H1 (cell line): ENCODE data around the gene LRBA. TPM values are rescaled to one million over a fixed set of nuclear protein-coding genes. Genes with fewer than 3 reads are reported as not detected.

Experiments used
- CTCF ChIA-PET: fragments of 300-600 bp; sonication (Branson Sonifier 250); formaldehyde crosslinking; loops from one replicate; lab custom pipeline; 2021; ENCODE audit not compliant: partially characterized antibody; lab: Charles Lee
- POLR2A ChIA-PET: fragments of 300-600 bp; sonication (Branson Sonifier 250); formaldehyde crosslinking; loops from one replicate; lab custom pipeline; 2021; ENCODE audit warnings: inconsistent platforms; ENCODE audit not compliant: partially characterized antibody; lab: Charles Lee
- DNase-seq, 2 experiments: peaks; one replicate each; pipeline versions ENCODE4 v3.0.0 to v3.0.0-alpha.2; 2010 to 2022; ENCODE audit warnings: low spot score in 2 of 2, low read depth in 1 of 2, mixed read lengths in 1 of 2
- FAIRE-seq: peaks from 2 replicates; lab custom pipeline; 2011; peaks lifted over from hg19 to GRCh38; lab: Jason Lieb, UNC
- H2AFZ ChIP-seq: 2 replicates; pipeline ENCODE4 v1.8.1; 2012; ENCODE audit warnings: low read length, inconsistent platforms
- H2AK5ac ChIP-seq: 2 replicates; pipeline ENCODE4 v1.6.1; 2013; ENCODE audit warnings: low read depth, low read length
- H2BK120ac ChIP-seq: replicated peaks from 2 replicates; pipeline ENCODE3; 2013; ENCODE audit warnings: low read depth, low read length, inconsistent platforms
- H2BK12ac ChIP-seq: 2 replicates; pipeline ENCODE4 v1.6.1; 2013; ENCODE audit warnings: low read depth, low read length
- H2BK15ac ChIP-seq: 2 replicates; pipeline ENCODE4 v1.6.1; 2013; ENCODE audit warnings: low read length
- H2BK20ac ChIP-seq: 2 replicates; pipeline ENCODE4 v1.6.1; 2013; ENCODE audit warnings: low read length
- H2BK5ac ChIP-seq: 2 replicates; pipeline ENCODE4 v1.6.1; 2013; ENCODE audit warnings: low read depth, low read length
- H3K14ac ChIP-seq: 2 replicates; pipeline ENCODE4 v1.6.1; 2013; ENCODE audit warnings: inconsistent platforms; ENCODE audit not compliant: insufficient read length
- H3K18ac ChIP-seq: 2 replicates; pipeline ENCODE4 v1.6.1; 2013; ENCODE audit warnings: low read length; ENCODE audit errors: extremely low read depth
- H3K23ac ChIP-seq: 2 replicates; pipeline ENCODE4 v1.6.1; 2013; ENCODE audit warnings: inconsistent platforms; ENCODE audit not compliant: insufficient read length
- H3K23me2 ChIP-seq: 2 replicates; pipeline ENCODE4 v1.6.1; 2013; ENCODE audit warnings: low read depth, low read length
- H3K27ac ChIP-seq: 2 replicates; pipeline ENCODE4 v1.6.1; 2011; ENCODE audit warnings: low read depth, low read length, inconsistent platforms
- H3K27me3 ChIP-seq, 4 experiments: replicated peaks in 1 of 4; 1 replicate in 1 of 4; 2 replicates in 3 of 4; pipeline versions ENCODE4 v1.6.1 to v1.8.1; 2011 to 2013; ENCODE audit warnings: low read length in 3 of 4, mild to moderate bottlenecking in 3 of 4, inconsistent platforms in 2 of 4, mixed read lengths in 2 of 4, moderate library complexity in 1 of 4; ENCODE audit not compliant: control insufficient read depth in 3 of 4, insufficient read depth in 3 of 4; ENCODE audit errors: extremely low read depth in 1 of 4
- H3K36me3 ChIP-seq, 4 experiments: 2 replicates each; pipeline versions ENCODE4 v1.6.1 to v1.8.1; 2011 to 2013; ENCODE audit warnings: mild to moderate bottlenecking in 4 of 4, low read length in 3 of 4, moderate library complexity in 2 of 4, control low read depth in 1 of 4, inconsistent platforms in 1 of 4; ENCODE audit not compliant: insufficient read depth in 4 of 4, control insufficient read depth in 2 of 4
- H3K4ac ChIP-seq: replicated peaks from 2 replicates; pipeline ENCODE3; 2013; ENCODE audit warnings: low read length, low read depth, mixed read lengths, inconsistent platforms; ENCODE audit not compliant: insufficient read length
- H3K4me1 ChIP-seq, 4 experiments: replicated peaks in 1 of 4; 1 replicate in 1 of 4; 2 replicates in 3 of 4; pipeline versions ENCODE4 v1.6.1 to v1.8.1; 2011 to 2013; ENCODE audit warnings: low read length in 3 of 4, inconsistent platforms in 2 of 4, mixed read lengths in 1 of 4; ENCODE audit not compliant: insufficient read depth in 4 of 4, control insufficient read depth in 3 of 4
- H3K4me2 ChIP-seq, 2 experiments: 2 replicates each; pipeline versions ENCODE4 v1.6.1 to v1.8.1; 2011 to 2013; ENCODE audit warnings: low read depth in 2 of 2, low read length in 2 of 2, control low read depth in 1 of 2, inconsistent platforms in 1 of 2, mild to moderate bottlenecking in 1 of 2; ENCODE audit not compliant: insufficient read depth in 1 of 2
- H3K4me3 ChIP-seq, 4 experiments: fragments of 200-600, 300-600 bp in 1 of 4; sonication (generic), shearing (Covaris generic), sonication (Bioruptor Twin) in 1 of 4; 2 replicates each; pipeline versions ENCODE4 v1.5.1 to v1.8.1; 2011 to 2016; ENCODE audit warnings: low read length in 4 of 4, low read depth in 3 of 4, control low read depth in 2 of 4, inconsistent platforms in 2 of 4, mild to moderate bottlenecking in 2 of 4, mixed read lengths in 1 of 4, moderate library complexity in 1 of 4; ENCODE audit not compliant: insufficient read depth in 2 of 4; ENCODE audit errors: extremely low read depth in 1 of 4
- H3K56ac ChIP-seq: replicated peaks from 2 replicates; pipeline ENCODE3; 2013; ENCODE audit warnings: low read depth, mild to moderate bottlenecking, mixed read lengths, low read length, inconsistent platforms; ENCODE audit not compliant: insufficient read length
- H3K79me1 ChIP-seq: 2 replicates; pipeline ENCODE4 v1.6.1; 2013; ENCODE audit warnings: low read depth, low read length, control low read depth
- H3K79me2 ChIP-seq, 2 experiments: 2 replicates each; pipeline versions ENCODE4 v1.6.1 to v1.8.1; 2012 to 2013; ENCODE audit warnings: low read length in 2 of 2, mild to moderate bottlenecking in 2 of 2, inconsistent platforms in 1 of 2; ENCODE audit not compliant: insufficient read depth in 2 of 2, control insufficient read depth in 1 of 2
- H3K9ac ChIP-seq, 4 experiments: replicated peaks in 1 of 4; 1 replicate in 1 of 4; 2 replicates in 3 of 4; pipeline versions ENCODE4 v1.6.1 to v1.8.1; 2011 to 2013; ENCODE audit warnings: low read depth in 3 of 4, low read length in 3 of 4, control low read depth in 2 of 4, mild to moderate bottlenecking in 2 of 4, moderate library complexity in 2 of 4, inconsistent platforms in 1 of 4; ENCODE audit errors: extremely low read depth in 1 of 4
- H3K9me3 ChIP-seq, 2 experiments: 2 replicates each; pipeline versions ENCODE4 v1.6.1 to v1.8.1; 2012 to 2013; ENCODE audit warnings: mild to moderate bottlenecking in 2 of 2, moderate library complexity in 2 of 2, control low read depth in 1 of 2, inconsistent platforms in 1 of 2, low read depth in 1 of 2, low read length in 1 of 2, mixed read lengths in 1 of 2; ENCODE audit not compliant: insufficient read depth in 2 of 2
- H4K20me1 ChIP-seq, 2 experiments: replicated peaks in 1 of 2; 2 replicates each; pipeline versions ENCODE3 to v1.8.1; 2011 to 2013; ENCODE audit warnings: inconsistent platforms in 2 of 2, low read length in 2 of 2, mild to moderate bottlenecking in 1 of 2; ENCODE audit not compliant: insufficient read depth in 2 of 2, control insufficient read depth in 1 of 2
- H4K5ac ChIP-seq: 2 replicates; pipeline ENCODE4 v1.6.1; 2013; ENCODE audit warnings: low read length, low read depth, mixed read lengths, inconsistent platforms; ENCODE audit not compliant: insufficient read length
- H4K8ac ChIP-seq: 2 replicates; pipeline ENCODE4 v1.8.0; 2013; ENCODE audit warnings: mild to moderate bottlenecking, moderate library complexity, low read length, inconsistent platforms; ENCODE audit not compliant: insufficient read depth; ENCODE audit errors: extremely low read depth
- H4K91ac ChIP-seq: replicated peaks from 2 replicates; pipeline ENCODE3; 2013; ENCODE audit warnings: low read length, mixed read lengths, inconsistent platforms; ENCODE audit not compliant: insufficient read length
- CBX5 ChIP-seq: fragments of 300-800, 300-1000 bp; sonication (generic); IDR thresholded peaks from 2 replicates; pipeline ENCODE4 v1.7.1; 2016; ENCODE audit warnings: antibody characterized with exemption, low read length, low read depth
- SRF ChIP-seq: IDR thresholded peaks from 2 replicates; pipeline ENCODE4 v1.6.1; 2011; ENCODE audit warnings: mild to moderate bottlenecking, low read depth, low read length, moderate library complexity
- WGBS, 2 experiments: shearing (Covaris generic) in 1 of 2; methylation state at CpG; one replicate each; pipeline versions ENCODE4 v1.1.6 to v1.1.7; 2013 to 2015; ENCODE audit warnings: low lambda C conversion rate in 2 of 2, mixed read lengths in 2 of 2, inconsistent platforms in 1 of 2, low coverage in 1 of 2, missing lambda C conversion rate in 1 of 2; ENCODE audit not compliant: insufficient replicate concordance in 2 of 2, insufficient coverage in 1 of 2, insufficient read length in 1 of 2; ENCODE audit errors: extremely low coverage in 1 of 2, missing lambda C conversion rate in 1 of 2; 5-methylcytosine and 5-hydroxymethylcytosine counted together
- polyA plus RNA-seq, 7 experiments: library from polyadenylated mRNA; depleted of rRNA in 3 of 7; stranded (reverse) in 5 of 7; unstranded in 2 of 7; fragments of >200 nt in 5 of 7; fragments of 200-250 nt in 2 of 7; gene quantifications; 1 replicate in 5 of 7; 2 replicates in 1 of 7; 4 replicates in 1 of 7; pipeline versions ENCODE4 v1.2.1 to v1.2.3, GENCODE V29; 2011 to 2013; ENCODE audit warnings: missing spikeins in 2 of 7, mixed read lengths in 2 of 7
- total RNA-seq: library from RNA; stranded (reverse); fragmentation: NEBNext Ultra II Directional; extraction: Animal tissue kit (Norgen Biotek cat#: 25700); gene quantifications from 2 replicates; pipeline ENCODE4 v1.2.1, GENCODE V29; 2021

The LRBA gene
- total and polyA plus RNA-seq, 2 of the 8 experiments (the other 6 are each of a cell fraction or from before 2014, with no cell fraction given), result 54.6 to 83.2 TPM

DNA sequence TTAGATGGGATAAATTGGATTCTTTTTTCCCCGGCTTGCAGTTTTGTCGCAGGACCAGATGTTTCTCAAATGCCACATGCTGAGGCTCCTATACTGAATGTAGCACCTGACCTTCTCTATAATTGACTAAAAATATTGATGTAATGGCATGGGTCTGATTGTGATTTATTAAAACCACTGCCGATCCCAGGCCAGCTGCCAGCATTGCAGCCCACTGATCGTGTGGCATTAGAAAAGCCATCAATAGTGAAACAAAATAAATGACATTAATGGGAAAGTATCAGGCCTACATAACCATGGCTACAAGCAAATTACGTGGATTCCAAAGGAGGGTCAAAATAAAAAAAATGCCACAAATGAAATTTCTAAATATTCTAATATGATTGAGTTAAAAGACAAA, 334.4 kb downstream of the LRBA start:
- Histone ChIP-seq H3K9ac (no peak overlapping the region), H3K79me1 (no peaks in the 10 kb centered on the region), H3K79me2 (no peaks in the 10 kb centered on the region), H2AFZ (no peak overlapping the region), H3K9me3 (no peaks in the 10 kb centered on the region), H3K4ac (no peak overlapping the region), H3K4me1 (peaks cover 0 to 5% (median 3%) of the 10 kb centered on the region in 4 experiments; a peak in 4 of 7 replicates), H2BK120ac (no peak overlapping the region), H3K27ac (no peak overlapping the region), H4K8ac (no peak overlapping the region), H2BK5ac (no peak overlapping the region), H4K20me1 (peaks cover 0 to 2% of the 10 kb centered on the region in 2 experiments), H4K5ac (no peak overlapping the region), H3K23me2 (no peaks in the 10 kb centered on the region), H4K91ac (no peak overlapping the region), H3K4me2 (no peak overlapping the region), H3K14ac (no peak overlapping the region), H2AK5ac (no peak overlapping the region), H3K27me3 (no peaks in the 10 kb centered on the region), H3K56ac (no peak overlapping the region), H2BK15ac (no peak overlapping the region), H3K36me3 (no peaks in the 10 kb centered on the region), H3K23ac (no peak overlapping the region), H2BK12ac (no peak overlapping the region), H3K18ac (no peak overlapping the region), H2BK20ac (no peak overlapping the region), H3K4me3 (no peak overlapping the region)
- ChIA-PET POLR2A (no interaction called here), CTCF (interaction anchor here (1.7 kb wide), 1 partner anchor 18 kb away, joined by 5 read pairs; no protein-coding TSS in a partner anchor)
- FAIRE-seq (no peak), DNase-seq (no peak)
- WGBS, 2 experiments, result 73% methylated on average over 5 of the region's 5 CpGs; no CpG with 5 or more reads in 1 of the 2 experiments
- TF ChIP-seq SRF, result no peak
- no peak for TF ChIP-seq CBX5
